ENCODE results near the gene KHDRBS2.
"Not testable (repeated sequence)": the region's sequence is repeated elsewhere in the genome, so short reads cannot be mapped to it uniquely, and the experiment has no call there.

Gene KHDRBS2

DNA sequence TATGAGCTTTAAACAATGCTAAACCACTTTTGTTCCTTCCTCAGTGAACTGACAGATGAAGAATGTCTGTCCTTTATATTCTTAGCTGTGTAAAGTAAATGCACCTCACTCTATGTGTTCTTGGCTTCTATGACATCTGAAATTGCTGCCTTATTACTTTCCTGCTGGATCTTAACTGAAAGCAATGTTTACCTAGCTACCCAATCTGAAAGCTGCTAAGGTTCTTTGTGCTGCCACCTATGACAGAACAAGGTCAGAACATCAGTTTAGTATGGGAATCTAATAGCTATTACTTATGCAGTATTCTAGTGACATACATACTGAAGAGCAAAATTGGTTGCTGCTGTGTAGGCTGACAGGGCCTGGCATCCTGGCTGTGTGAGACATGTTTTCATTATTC is 444.1 kb downstream of the KHDRBS2 start:
- Histone ChIP-seq H3K27ac (ENCODE audit: low read length) (no peak overlapping the region), H3K27me3 (ENCODE audit: insufficient read depth, low read length) (no peaks in the 10 kb centered on the region), H3K4me3 (ENCODE audit: low read length) (no peak overlapping the region), H3K9me3 (ENCODE audit: insufficient read depth, low read depth, low read length) (no peaks in the 10 kb centered on the region), H3K9ac (ENCODE audit: low read depth, low read length) (no peak overlapping the region), H3K4me1 (ENCODE audit: insufficient read depth, low read length) (no peaks in the 10 kb centered on the region), H3K36me3 (ENCODE audit: insufficient read depth, low read depth, low read length) (no peaks in the 10 kb centered on the region)

DNA sequence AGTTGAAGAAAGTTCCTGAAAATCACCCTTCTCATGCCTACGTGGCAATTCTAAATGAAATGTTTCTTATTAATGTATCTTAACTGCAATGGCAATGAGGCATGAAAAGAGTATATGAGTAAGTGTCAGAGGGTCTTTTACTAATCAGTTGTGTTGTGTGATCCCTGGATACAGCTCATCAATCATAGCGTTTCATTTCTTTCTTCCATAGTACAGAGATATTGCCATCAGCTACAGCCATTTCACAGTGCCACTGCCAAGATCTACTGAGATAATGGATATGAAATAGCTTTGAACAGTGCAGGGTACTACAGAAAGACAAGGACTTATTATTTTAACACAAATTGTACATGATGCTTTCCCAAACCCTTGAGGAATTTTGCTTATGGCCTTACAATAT is 450.8 kb downstream of the KHDRBS2 start:
- Histone ChIP-seq H3K27ac (ENCODE audit: low read length) (no peak overlapping the region), H3K36me3 (ENCODE audit: insufficient read depth, low read depth, low read length) (no peaks in the 10 kb centered on the region), H3K4me3 (ENCODE audit: low read length) (no peak overlapping the region), H3K9me3 (ENCODE audit: insufficient read depth, low read depth, low read length) (no peaks in the 10 kb centered on the region), H3K9ac (ENCODE audit: low read depth, low read length) (no peak overlapping the region), H3K27me3 (ENCODE audit: insufficient read depth, low read length) (no peaks in the 10 kb centered on the region), H3K4me1 (ENCODE audit: insufficient read depth, low read length) (peaks cover 12% of the 10 kb centered on the region)

DNA sequence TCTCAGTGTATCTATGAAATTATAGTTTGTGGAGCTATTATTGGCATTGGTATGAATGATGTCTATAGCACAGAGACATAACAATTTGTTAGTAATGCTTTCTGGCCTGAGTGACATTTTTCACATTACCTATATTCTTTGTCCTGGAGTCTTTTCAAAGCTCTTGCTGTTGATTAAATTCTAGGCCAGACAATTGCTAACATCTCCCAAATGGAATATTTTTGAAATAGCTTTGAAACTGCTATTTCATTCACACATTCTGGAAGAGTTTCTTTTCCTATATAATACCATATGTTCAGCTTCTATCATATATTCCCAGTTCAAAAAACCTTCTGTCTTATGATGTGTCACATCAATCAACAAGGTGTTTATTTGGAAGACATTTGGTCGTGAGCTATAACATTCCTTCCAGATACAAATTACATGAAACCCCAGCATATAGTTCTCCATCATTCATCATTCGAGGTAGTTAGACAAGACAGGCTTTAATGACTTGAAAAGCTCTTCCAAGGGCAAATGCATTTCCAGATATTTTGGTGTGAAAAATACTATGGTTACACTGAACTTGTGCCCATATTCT is 452.8 kb downstream of the KHDRBS2 start:
- H3K27me3 ChIP-seq (ENCODE audit: insufficient read depth, low read length): no peaks in the 10 kb centered on the region
- H3K27ac ChIP-seq (ENCODE audit: low read length): no peak overlapping the region
- no peaks in the 10 kb centered on the region for H3K9me3 ChIP-seq (ENCODE audit: insufficient read depth, low read depth, low read length)
- H3K36me3 ChIP-seq (ENCODE audit: insufficient read depth, low read depth, low read length): no peaks in the 10 kb centered on the region
- no peak overlapping the region for H3K9ac ChIP-seq (ENCODE audit: low read depth, low read length)
- peaks cover 12% of the 10 kb centered on the region for H3K4me1 ChIP-seq (ENCODE audit: insufficient read depth, low read length)
- no peak overlapping the region for H3K4me3 ChIP-seq (ENCODE audit: low read length)

GRCh38 chr6:61817716-61818115 is 468.3 kb downstream of the KHDRBS2 start:
- no peaks in the 10 kb centered on the region for H3K4me1 ChIP-seq (ENCODE audit: insufficient read depth, low read length)
- H3K27ac ChIP-seq (ENCODE audit: low read length): no peak overlapping the region
- H3K4me3 ChIP-seq (ENCODE audit: low read length): no peak overlapping the region
- H3K27me3 ChIP-seq (ENCODE audit: insufficient read depth, low read length): no peaks in the 10 kb centered on the region
- no peaks in the 10 kb centered on the region for H3K36me3 ChIP-seq (ENCODE audit: insufficient read depth, low read depth, low read length)
- no peaks in the 10 kb centered on the region for H3K9me3 ChIP-seq (ENCODE audit: insufficient read depth, low read depth, low read length)
- H3K9ac ChIP-seq (ENCODE audit: low read depth, low read length): no peak overlapping the region

- no peak overlapping the region for H3K27ac ChIP-seq (ENCODE audit: low read length)
- H3K27me3 ChIP-seq (ENCODE audit: insufficient read depth, low read length): no peaks in the 10 kb centered on the region
- no peak overlapping the region for H3K9ac ChIP-seq (ENCODE audit: low read depth, low read length)
- no peaks in the 10 kb centered on the region for H3K36me3 ChIP-seq (ENCODE audit: insufficient read depth, low read depth, low read length)
- H3K4me3 ChIP-seq (ENCODE audit: low read length): no peak overlapping the region
- H3K4me1 ChIP-seq (ENCODE audit: insufficient read depth, low read length): no peaks in the 10 kb centered on the region
- no peaks in the 10 kb centered on the region for H3K9me3 ChIP-seq (ENCODE audit: insufficient read depth, low read depth, low read length)
Observed at GRCh38 chr6:61810047-61810446, 476.0 kb downstream of the KHDRBS2 start.

DNA sequence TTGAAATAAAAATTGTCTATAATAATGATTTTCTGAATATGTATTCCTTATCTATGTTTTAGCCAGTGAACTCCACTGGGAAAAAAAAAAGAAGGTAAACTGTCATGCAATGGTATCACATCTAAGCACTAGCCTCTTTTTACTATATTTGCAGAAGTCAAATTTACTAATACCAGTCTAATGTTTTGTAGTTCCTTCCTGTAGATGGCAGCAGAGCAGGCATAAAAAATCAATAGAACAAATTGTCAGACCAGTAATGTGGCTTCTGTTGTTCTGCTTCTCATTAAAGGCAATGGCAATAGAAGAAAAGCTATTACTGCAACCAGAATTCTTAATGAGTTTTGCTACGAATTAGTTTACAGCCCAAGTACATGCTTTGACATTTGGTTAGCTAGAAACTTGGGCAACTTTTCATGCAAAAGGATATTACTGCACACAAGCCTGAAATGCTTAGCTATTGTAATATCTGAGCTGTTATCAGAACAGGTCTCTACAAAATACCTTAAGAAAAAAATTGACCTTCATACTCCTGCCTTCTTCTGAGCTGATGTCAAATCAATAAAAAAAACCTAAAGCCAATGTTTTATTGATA is 476.9 kb downstream of the KHDRBS2 start:
- no peak overlapping the region for H3K9ac ChIP-seq (ENCODE audit: low read depth, low read length)
- H3K4me1 ChIP-seq (ENCODE audit: insufficient read depth, low read length): no peaks in the 10 kb centered on the region
- H3K4me3 ChIP-seq (ENCODE audit: low read length): no peak overlapping the region
- H3K9me3 ChIP-seq (ENCODE audit: insufficient read depth, low read depth, low read length): no peaks in the 10 kb centered on the region
- no peak overlapping the region for H3K27ac ChIP-seq (ENCODE audit: low read length)
- H3K27me3 ChIP-seq (ENCODE audit: insufficient read depth, low read length): no peaks in the 10 kb centered on the region
- no peaks in the 10 kb centered on the region for H3K36me3 ChIP-seq (ENCODE audit: insufficient read depth, low read depth, low read length)

- H3K4me1 ChIP-seq (ENCODE audit: insufficient read depth, low read length): no peaks in the 10 kb centered on the region
- no peak overlapping the region for H3K27ac ChIP-seq (ENCODE audit: low read length)
- H3K9me3 ChIP-seq (ENCODE audit: insufficient read depth, low read depth, low read length): no peaks in the 10 kb centered on the region
- no peak overlapping the region for H3K9ac ChIP-seq (ENCODE audit: low read depth, low read length)
- H3K36me3 ChIP-seq (ENCODE audit: insufficient read depth, low read depth, low read length): no peaks in the 10 kb centered on the region
- no peak overlapping the region for H3K4me3 ChIP-seq (ENCODE audit: low read length)
- no peaks in the 10 kb centered on the region for H3K27me3 ChIP-seq (ENCODE audit: insufficient read depth, low read length)
Observed at GRCh38 chr6:61787998-61788397, 498.0 kb downstream of the KHDRBS2 start.

DNA sequence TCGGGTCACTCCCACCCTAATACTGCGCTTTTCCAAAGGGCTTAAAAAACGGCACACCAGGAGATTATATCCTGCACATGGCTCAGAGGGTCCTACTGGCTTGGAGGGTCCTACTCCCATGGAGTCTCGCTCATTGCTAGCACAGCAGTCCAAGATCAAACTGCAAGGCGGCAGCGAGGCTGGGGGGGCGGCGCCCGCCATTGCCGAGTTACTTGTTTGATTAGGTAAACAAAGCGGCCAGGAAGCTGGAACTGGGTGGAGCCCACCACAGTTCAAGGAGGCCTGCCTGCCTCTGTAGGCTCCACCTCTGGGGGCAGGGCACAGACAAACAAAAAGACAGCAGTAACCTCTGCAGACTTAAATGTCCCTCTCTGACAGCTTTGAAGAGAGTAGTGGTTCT is 516.6 kb downstream of the KHDRBS2 start:
- not testable (repeated sequence) for H3K27me3 ChIP-seq (ENCODE audit: insufficient read depth, low read length); H3K4me1 ChIP-seq (ENCODE audit: insufficient read depth, low read length); H3K27ac ChIP-seq (ENCODE audit: low read length); H3K36me3 ChIP-seq (ENCODE audit: insufficient read depth, low read depth, low read length); H3K4me3 ChIP-seq (ENCODE audit: low read length); H3K9ac ChIP-seq (ENCODE audit: low read depth, low read length)
- peaks cover 24% of the 10 kb centered on the region for H3K9me3 ChIP-seq (ENCODE audit: insufficient read depth, low read depth, low read length)

- Histone ChIP-seq H3K36me3 (ENCODE audit: insufficient read depth, low read depth, low read length) (no peaks in the 10 kb centered on the region), H3K9ac (ENCODE audit: low read depth, low read length) (no peak overlapping the region), H3K27ac (ENCODE audit: low read length) (no peak overlapping the region), H3K9me3 (ENCODE audit: insufficient read depth, low read depth, low read length) (no peaks in the 10 kb centered on the region), H3K4me3 (ENCODE audit: low read length) (no peak overlapping the region), H3K27me3 (ENCODE audit: insufficient read depth, low read length) (no peaks in the 10 kb centered on the region), H3K4me1 (ENCODE audit: insufficient read depth, low read length) (peaks cover 6% of the 10 kb centered on the region; the same call in 1 of the 2 replicates)
Observed at GRCh38 chr6:61755739-61756138, 530.3 kb downstream of the KHDRBS2 start.

- no peak overlapping the region for H3K4me3 ChIP-seq (ENCODE audit: low read length)
- no peaks in the 10 kb centered on the region for H3K27me3 ChIP-seq (ENCODE audit: insufficient read depth, low read length)
- H3K27ac ChIP-seq (ENCODE audit: low read length): no peak overlapping the region
- no peaks in the 10 kb centered on the region for H3K4me1 ChIP-seq (ENCODE audit: insufficient read depth, low read length)
- H3K9me3 ChIP-seq (ENCODE audit: insufficient read depth, low read depth, low read length): no peaks in the 10 kb centered on the region
- H3K9ac ChIP-seq (ENCODE audit: low read depth, low read length): no peak overlapping the region
- H3K36me3 ChIP-seq (ENCODE audit: insufficient read depth, low read depth, low read length): no peaks in the 10 kb centered on the region
Observed at GRCh38 chr6:61751986-61752385, 534.0 kb downstream of the KHDRBS2 start.

DNA sequence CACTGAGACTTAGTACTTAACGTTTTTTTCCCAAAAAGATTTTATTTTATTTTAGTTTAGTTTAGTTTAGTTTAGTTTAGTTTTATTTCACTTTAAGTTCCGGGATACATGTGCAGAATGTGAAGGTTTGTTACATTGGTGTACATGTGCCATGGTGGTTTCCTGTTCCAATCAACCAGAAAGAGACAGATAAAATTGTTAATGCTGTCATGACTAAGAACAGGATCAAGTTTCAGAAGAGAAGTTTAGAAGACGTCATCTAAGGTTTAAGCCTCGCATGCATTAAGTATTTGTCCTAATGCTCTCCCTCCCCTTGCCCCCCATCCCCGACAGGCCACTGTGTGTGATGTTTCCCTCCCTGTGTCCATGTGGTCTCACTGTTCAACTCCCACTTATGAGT is 540.0 kb downstream of the KHDRBS2 start:
- no peaks in the 10 kb centered on the region for H3K27me3 ChIP-seq (ENCODE audit: insufficient read depth, low read length)
- no peak overlapping the region for H3K4me3 ChIP-seq (ENCODE audit: low read length)
- no peak overlapping the region for H3K27ac ChIP-seq (ENCODE audit: low read length)
- H3K9ac ChIP-seq (ENCODE audit: low read depth, low read length): no peak overlapping the region
- no peaks in the 10 kb centered on the region for H3K36me3 ChIP-seq (ENCODE audit: insufficient read depth, low read depth, low read length)
- no peaks in the 10 kb centered on the region for H3K4me1 ChIP-seq (ENCODE audit: insufficient read depth, low read length)
- H3K9me3 ChIP-seq (ENCODE audit: insufficient read depth, low read depth, low read length): 0 out of 2 replicates have a peak, but pooled peaks cover 4% of the 10 kb centered on the region

- H3K4me3 ChIP-seq (ENCODE audit: low read length): no peak overlapping the region
Observed at GRCh38 chr6:61711849-61712248, 574.2 kb downstream of the KHDRBS2 start.

More at GRCh38 chr6:61711849-61712248, 574.2 kb downstream of the KHDRBS2 start:
- H3K36me3 ChIP-seq (ENCODE audit: insufficient read depth, low read depth, low read length): no peaks in the 10 kb centered on the region
- H3K9ac ChIP-seq (ENCODE audit: low read depth, low read length): no peak overlapping the region
- no peaks in the 10 kb centered on the region for H3K4me1 ChIP-seq (ENCODE audit: insufficient read depth, low read length)
- no peak overlapping the region for H3K27ac ChIP-seq (ENCODE audit: low read length)
- no peaks in the 10 kb centered on the region for H3K9me3 ChIP-seq (ENCODE audit: insufficient read depth, low read depth, low read length)
- no peaks in the 10 kb centered on the region for H3K27me3 ChIP-seq (ENCODE audit: insufficient read depth, low read length)
